GM18861 (cell line): ENCODE data around the gene HGS.

Experiments
- ATAC-seq: cut with Tn5 transposase; IDR thresholded peaks from one replicate; pipeline ENCODE4 v1.9.1; 2021; ENCODE audit not compliant: unreplicated experiment

Gene HGS

DNA sequence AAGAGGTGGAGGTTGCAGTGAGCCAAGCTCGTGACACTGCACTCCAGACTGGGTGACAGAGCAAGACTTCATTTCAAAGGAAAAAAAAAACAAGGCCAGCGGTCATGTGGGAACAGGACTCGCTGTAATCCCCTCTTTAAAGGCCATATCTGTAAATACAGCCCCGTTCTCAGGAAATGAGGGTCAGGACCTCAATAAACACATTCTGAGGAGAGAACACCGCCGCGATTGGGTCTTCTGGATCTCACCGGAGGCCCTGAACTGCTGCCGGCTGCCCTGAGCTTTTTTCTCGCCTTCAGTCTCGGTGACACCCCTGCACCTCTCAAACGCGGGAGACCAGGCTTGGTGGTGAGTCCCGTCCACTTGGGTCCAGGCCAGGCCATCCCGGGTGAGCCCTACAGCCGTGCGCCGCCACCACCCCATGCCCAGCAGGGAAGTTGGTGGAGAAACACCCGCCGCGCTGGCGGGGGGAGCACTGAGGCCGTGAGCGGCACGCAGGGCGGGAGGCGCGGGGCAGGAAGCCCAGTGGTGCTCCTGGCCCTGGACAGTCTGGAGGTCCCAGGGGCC lies 56.7 kb downstream of the HGS start:
- ATAC-seq: no peak

DNA sequence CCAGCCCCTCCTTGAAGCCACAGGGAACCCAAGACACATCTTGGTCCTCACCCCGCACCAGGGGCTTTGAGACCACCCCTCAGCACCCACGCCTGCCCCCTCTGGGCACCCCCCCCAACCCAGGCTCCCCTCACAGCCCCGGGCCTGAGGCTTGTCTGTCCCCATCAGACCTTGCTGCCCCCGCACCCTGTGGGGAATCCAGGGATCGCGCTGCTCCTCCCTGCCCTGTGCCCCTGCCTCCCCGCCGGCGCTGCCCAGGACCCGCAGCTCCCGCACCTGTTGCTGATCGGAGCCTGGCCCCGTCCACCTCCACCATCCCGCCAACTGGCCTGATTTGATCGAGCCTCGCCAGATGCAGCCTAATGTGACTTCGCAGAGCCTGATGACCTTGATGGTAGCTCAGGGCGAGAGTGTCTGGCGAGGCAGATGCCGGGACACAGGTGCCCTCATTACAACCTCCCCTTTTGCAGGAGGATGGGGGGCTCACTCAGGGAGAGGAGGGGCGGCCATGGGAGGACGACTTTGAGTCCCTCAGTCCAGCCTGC lies 57.3 kb downstream of the HGS start:
- no peak for ATAC-seq

DNA sequence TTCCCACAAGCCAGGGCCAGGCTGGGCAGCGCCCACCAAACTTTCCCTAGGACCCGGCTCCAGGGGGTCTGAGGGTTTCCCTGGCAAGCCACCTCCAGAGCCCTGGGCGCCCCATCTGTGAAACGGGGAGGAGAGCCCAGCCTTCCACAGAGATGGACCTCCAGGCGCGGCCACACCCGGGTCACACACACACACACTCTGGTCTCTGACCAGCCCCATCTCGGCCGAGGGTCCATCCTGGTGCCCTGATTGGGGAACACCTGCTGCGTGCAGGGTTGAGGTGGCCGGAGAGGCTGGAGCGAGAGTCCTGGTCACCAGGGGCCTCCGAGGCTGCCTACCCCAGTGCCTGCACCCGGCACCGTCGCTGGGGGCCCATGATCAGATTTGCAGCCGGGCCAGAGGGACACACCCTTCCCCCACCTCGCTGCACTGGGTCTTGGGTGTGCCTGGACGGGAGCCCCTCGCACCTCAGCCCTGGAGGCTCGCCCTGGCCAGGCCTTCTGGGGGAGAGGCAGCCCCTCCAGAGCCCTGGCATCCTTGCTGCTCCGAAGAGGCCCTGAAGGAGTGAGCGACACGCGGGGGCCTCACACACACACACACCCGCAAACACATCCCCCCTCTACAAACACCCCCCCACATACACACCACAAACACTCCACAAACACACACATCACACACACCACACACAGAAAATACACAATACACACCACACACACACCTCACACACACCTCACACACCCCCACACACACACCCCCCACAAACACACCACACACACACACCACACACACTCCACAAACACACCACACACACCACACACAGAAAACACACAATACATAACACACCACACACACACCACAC lies 58.0 kb downstream of the HGS start:
- ATAC-seq: no peak
